HG03342 (cell line): ENCODE results near the gene RSPRY1.
A peak's percentile ranks its signal among the peaks of the same experiment; 100 is the strongest.
"Not testable (repeated sequence)": the region's sequence is repeated elsewhere in the genome, so short reads cannot be mapped to it uniquely, and the experiment has no call there.

ENCODE experiments used
- ATAC-seq: cut with Tn5 transposase; IDR thresholded peaks from one replicate; pipeline ENCODE4 v1.9.1; 2021; ENCODE audit warnings: mild to moderate bottlenecking, moderate library complexity; ENCODE audit not compliant: unreplicated experiment

The RSPRY1 gene

DNA sequence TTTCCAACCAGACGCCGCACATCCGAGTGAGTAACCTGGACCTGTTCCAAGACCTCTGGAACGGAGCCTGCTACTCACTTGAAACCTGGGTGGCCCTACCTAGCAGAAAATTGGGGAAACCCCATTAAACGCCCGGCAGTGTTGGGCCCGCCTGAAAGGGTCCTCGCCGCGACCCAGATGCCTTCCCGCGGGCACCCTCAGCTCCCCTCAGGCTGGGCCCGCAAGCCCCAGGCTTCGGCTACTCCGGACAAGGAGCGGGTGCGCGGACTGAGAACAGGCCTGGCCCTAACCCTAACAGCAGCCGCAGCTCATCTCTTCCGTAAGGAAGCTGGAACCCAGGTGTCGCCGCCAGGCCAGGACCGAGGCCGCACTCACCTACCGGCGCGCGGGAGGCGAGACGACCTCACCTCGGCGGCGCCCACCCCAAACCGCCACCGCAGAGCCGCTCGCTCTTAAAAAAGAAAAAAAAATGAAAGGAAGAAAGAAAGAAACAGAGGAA, 634 bp upstream of the RSPRY1 start:
- peak; percentile 28 for ATAC-seq

DNA sequence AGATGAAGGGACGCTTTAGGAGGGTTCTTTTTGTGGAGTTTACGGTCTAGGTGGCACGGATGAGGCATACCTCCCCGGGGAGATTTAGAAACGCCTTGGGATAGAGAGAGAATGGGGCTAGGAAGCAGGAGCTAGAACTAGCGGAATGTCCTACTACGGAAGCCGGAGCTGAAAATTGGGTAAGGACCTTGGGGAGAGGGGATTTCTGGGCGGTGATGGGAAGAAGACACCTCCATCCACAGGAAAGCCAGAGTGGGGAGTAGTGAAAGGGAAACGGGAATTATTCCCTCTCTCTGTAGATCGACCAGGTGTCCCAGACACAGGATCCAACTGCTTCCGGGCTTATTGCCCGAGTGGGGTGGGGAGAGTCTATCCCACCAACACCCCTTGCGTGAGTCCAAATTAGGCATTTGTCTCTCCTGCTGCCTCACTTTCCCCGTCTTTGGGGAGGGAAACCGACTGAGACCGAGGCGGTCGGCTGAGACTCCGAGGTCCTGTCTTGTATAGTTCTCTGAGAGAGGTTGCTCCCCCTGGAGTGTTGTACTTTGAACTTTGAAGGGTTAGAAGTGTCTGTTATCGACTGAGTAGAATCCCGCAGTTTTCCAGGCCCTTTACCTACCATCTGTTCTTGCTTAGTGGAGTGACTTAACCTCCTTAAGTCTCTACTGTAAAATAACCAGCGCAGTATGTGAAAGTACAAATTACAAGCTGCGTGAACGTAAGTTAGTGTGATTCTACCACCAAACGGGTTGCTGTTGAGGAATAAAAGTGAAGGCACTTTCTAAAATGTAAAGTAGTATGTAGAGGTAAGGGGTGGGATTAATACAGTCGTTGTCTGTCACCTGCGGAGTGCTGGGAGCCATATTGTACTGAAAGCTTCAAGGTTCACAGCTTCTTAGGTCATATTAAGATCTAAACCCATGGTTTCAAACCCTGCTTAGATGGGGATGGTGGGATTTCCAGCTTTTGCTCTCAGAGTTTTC, 1.0 kb downstream of the RSPRY1 start:
- no peak for ATAC-seq

DNA sequence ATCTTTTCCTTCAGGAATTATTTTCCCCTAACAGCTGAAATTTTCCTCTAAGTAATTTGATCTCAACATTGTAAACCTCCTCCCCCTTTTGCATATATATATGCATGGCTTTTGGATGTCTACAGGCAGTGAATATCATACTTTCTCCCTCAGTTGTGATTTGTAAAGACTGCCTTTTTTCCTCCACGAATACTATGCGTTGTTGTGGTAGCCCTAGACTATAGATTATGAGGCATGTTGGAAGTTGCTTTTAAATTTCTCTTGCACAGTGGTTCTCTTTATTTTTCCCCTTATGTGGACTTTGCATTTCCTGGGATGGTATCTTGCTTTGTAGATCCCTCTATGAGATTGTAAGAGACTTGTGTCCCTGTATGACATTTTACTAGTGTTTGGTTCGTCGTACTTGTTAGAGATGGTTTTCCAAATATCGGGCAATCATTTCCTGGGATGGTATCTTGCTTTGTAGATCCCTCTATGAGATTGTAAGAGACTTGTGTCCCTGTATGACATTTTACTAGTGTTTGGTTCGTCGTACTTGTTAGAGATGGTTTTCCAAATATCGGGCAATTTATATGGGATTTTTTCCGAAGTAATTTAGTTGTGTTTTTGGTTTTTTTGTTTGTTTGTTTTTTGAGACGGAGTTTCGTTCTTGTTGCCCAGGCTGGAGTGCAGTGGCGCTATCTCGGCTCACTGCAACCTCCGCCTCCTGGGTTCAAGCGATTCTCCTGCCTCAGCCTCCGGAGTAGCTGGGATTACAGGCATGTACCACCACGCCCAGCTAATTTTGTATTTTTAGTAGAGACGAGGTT, 2.0 kb downstream of the RSPRY1 start:
- not testable (repeated sequence) for ATAC-seq

DNA sequence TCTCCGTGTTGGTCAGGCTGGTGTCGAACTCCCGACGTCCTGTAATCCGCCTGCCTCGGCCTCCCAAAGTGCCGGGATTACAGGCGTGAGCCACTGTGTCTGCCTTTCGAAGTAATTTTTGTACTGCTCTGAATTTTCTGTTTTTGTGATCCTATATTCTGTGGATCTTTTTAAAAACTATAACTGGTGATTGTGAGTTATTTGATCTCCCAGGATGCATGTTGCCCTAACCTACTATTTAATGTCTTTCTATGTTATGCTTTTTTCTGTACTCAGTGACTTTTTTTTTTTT, 2.5 kb downstream of the RSPRY1 start:
- no peak for ATAC-seq

DNA sequence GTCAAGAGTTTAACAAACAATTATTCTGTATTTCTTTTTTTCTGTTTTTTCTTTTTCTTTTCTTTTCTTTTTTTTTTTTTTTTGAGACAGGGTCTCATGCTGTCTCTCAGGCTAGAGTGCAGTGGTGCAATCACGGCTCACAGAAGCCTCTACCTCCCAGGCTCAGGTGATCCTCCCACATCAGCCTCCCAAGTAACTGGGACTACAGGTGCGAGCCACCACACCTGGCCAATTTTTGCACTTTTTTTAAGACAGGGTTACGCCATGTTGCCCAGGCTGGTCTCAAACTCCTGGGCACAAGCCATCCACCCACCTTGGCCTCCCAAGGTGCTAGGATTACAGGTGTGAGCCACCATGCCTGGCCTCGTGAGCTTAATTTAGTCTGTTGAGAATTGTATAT, 3.4 kb downstream of the RSPRY1 start:
- ATAC-seq: not testable (repeated sequence)

DNA sequence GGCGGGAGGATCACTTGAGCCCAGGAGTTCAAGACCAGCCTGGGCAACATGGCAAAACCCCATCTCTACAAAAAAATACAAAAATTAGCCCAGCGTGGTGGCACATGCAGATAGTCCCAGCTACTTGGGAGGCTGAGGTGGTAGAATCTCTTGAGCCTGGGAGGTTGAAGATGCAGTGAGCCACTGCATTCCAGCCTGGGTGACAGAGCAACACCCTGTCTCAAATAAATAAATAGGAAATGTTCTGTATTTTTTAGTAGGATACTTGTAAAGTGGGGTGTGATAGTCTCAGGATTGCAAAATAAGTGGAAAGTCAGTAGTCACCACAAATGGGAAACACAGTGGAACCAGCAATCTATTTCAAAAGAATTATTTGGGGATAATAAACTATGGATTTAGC, 4.0 kb downstream of the RSPRY1 start:
- ATAC-seq: no peak

DNA sequence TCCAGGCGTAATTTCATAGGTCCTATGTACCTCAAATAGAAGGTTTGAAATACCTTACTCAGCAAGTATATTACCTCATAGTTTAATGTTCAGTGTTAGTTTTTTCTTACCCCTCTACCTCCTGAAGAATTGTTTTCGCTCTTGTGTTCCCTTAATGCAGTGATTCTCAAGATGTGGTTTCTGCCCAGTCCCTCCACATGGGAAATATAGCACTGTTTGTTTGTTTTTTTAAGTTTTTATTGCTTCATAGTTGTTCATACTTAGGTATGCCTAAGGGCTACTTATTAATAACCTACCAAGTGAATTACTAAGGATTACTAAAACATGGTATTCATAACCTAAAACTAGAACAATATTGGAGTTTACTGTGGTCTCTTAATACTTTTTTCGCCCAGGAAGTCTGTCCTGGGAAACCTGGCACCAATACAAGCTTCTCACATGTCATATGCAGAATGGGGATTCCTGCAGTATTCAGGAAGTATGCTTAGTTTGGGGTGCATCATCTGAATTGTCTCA, 5.0 kb downstream of the RSPRY1 start:
- ATAC-seq: no peak

DNA sequence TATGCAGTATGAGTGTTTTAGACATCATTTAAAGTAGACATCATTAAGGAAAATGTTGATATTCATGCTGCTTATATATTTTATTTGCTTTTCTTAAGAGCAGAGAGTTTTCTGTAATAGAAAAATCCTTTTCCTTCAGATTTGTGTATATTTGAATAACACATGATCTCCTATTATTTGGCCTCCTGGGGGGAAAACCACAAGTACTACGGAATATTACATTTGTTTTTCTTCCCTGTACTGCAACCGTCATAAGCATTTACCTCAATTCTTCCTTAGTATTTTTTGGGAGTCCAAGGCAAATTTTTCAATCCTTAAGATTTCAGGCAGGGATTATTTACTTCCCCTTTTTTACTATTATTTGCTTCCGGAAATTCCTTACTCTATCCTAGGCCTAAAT, 6.0 kb downstream of the RSPRY1 start:
- ATAC-seq: no peak

DNA sequence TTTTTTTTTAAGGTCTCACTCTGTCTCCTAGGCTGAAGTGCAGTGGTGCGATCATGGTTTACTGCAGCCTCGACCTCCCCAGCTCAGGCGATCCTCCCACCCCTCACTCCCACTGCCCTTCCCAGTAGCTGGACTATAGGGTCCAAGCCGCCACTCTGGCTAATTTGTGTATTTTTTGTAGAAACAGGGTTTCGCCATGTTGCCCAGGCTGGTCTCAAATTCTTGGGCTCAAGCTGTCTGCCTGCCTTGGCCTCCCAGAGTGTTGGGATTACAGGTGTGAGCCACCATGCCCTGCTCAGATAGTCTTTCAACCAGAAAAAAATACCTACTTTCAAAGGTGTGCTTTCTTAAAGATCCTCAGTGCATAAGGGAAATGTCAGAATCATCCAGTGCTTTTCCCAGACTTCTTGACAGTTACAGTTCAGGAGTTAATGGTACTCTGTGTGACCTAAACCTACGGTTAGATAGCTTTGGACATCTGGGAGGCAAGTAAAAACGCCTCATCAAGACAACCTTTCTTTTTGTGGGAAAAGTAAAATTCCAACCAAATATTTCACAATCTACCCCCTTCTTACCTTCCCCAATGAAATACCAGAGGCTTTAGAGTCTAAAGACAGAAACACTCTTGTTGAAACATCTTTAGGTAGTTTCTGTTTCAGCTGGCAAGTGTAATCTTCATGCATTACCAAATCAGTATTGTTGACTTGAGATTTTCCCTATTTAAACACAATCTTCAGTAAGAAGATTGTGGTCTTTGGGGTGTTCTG, 6.8 kb downstream of the RSPRY1 start:
- ATAC-seq: no peak

DNA sequence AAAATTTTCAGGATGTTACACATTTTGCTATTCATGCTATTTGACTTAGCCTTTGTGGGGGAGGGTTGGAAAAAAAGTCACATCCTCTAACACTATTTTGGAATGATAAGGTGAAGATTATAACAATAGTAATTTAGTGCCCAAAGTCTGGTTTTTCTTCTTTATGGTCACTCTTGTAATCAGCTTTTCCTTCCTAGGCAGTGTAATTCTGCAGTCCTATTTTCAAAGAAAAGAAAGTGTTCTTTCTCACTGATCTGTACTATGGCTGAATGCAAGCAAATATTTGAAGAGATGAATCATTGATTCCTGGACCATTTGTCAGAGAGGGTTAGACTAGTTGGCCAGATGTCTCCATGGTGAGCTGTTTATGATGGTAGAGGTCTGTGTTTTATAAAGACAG, 8.4 kb downstream of the RSPRY1 start:
- no peak for ATAC-seq

DNA sequence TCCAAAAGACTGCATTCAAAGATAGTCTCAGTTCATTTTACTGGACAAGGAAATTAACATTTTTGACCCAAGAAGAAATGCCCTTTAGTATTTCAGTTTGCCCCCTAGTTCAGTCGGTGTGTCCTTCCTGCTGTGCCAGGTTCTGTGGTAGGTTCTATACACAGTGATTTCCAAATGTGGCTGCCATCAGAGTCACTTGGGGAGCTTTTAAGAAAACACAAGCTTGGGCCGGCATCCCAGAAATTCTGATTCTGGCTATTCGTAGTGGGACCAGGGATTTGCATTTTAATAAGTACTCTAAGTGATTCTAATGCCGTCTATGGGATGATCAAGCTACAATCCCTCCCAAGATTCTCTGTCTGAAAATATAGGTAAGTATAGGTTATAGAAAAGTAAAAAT, 10.2 kb downstream of the RSPRY1 start:
- no peak for ATAC-seq

DNA sequence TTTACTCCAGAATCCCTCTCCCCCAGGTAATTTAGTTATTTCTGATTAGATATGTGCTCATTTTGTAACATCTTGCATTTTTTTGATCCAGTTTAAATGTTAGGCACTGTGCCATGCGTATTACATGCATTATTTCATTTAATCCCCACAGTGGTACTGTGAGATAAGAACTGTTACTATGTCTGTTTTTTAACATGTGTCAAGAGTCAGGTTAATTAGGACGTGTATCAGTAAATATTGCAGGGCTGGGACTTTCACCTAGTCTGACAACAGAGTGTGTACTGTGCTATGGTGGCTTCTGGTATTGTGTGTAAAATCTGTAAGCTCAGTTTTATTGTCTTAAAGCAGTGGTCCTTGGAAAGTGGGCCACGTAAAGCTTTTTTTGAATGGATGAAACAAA, 10.6 kb downstream of the RSPRY1 start:
- ATAC-seq: no peak

DNA sequence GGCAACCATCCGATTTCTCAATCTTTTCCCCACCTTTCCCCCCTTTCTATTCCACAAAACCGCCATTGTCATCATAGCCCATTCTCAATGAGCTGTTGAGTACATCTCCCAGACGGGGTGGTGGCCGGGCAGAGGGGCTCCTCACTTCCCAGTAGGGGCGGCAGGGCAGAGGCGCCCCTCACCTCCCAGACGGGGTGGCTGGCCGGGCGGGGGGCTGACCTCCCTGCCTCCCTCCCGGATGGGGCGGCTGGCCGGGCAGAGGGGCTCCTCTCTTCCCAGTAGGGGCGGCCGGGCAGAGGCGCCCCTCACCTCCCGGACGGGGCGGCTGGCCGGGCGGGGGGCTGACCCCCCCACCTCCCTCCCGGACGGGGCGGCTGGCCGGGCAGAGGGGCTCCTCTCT, 14.2 kb downstream of the RSPRY1 start:
- not testable (repeated sequence) for ATAC-seq

DNA sequence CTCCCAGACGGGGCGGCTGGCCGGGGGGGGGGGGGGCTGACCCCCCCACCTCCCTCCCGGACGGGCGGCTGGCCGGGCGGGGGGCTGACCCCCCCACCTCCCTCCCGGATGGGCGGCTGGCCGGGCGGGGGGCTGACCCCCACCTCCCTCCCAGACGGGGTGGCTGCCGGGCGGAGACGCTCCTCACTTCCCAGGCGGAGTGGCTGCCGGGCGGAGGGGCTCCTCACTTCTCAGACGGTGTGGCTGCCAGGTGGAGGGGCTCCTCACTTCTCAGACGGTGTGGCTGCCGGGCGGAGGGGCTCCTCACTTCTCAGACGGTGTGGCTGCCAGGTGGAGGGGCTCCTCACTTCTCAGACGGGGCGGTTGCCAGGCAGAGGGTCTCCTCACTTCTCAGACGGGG, 14.8 kb downstream of the RSPRY1 start:
- not testable (repeated sequence) for ATAC-seq

DNA sequence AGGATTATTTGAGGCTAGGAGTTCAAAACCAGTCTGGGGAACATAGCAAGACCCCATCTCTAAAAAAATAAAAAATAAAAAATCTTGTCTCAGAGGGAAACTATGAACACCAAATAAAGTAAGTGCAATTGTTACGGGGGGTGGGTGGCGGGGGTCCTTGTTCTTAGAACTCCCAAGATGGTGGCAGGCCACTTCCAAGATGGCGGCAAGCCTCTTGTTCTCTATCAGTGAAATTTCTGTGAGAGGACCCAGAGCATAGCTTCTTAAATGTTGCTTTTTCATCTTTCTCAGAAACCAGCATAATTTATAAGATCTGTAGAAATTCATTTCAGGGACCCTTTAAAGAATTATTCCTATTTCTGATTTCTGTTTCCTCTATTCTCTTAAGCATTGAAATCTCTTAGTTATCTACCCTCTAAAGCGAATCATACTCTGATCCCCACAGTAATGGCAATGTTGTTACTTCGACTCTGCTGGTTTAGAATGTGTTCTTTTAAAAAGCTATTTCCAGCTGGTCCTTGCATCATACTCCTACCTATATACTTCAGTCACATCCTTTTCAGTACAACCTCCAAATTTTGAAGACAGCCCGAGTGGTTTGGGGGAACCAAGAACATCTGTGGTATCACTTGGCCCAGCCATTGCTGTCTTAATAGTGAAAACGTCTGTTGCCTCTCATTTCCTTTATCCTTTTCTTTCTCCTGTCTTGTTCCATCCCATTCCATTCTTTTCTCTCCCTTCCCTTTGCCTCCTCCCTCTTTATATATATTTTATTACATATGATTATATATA, 16.2 kb downstream of the RSPRY1 start:
- no peak for ATAC-seq

DNA sequence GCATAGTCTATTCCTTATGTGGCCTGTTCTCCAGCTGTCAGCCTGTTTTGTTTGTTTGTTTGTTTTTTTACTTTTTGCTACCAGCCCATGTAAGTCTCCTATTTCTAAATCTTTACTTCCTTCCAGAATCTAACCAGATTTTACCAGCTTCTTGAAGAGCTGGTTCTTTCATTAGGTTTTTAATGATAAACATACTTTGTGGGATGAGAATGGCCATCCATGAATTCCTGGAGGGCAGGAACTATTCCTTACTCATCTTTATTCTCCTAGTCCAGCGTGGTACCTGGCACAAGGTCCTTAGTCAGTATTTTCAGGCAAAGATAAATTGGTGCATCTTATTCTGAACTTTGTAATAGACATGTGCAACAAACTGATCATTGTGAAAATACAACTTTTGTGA, 17.3 kb downstream of the RSPRY1 start:
- ATAC-seq: no peak

DNA sequence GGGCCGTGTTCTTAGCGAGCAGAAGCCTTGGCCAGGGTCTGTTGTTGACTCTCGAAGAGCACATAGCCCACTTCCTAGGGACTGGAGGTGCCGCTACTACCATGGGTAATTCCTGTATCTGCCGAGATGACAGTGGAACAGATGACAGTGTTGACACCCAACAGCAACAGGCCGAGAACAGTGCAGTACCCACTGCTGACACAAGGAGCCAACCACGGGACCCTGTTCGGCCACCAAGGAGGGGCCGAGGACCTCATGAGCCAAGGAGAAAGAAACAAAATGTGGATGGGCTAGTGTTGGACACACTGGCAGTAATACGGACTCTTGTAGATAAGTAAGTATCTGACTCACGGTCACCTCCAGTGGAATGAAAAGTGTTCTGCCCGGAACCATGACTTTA, 18.5 kb downstream of the RSPRY1 start:
- no peak for ATAC-seq

DNA sequence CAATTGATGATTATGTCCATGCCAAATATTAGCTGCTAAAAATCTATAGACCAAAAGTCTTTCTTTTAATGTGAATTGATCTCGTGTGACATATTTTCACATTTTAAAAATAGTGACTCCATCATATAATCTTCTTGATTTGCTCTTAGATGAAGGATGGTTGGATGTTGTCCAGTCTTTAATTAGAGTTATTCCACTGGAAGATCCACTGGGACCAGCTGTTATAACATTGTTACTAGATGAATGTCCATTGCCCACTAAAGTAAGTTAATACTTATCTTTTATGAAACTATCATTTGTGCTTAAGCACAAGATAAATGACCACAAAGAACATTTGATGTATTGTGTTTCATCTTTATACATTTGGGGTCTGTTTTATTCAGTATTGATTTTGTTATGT, 22.8 kb downstream of the RSPRY1 start:
- no peak for ATAC-seq

DNA sequence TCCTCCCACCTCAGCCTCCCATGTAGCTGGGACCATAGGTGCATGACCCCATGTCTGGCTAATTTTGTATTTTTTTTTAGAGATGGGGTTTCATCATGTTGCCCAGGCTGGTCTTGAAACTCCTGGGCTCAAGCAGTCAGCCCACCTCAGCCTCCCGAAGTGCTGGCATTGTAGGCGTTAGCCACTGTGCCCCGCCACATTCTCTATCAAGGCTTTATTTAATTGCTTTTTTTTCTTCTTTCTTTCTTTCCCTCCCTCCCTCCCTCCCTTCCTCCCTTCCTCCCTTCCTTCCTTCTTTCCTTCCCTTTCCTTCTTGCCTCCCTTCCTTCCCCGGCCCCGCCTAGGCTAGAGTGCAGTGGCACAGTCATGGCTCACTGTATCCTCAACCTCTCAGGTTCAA, 23.7 kb downstream of the RSPRY1 start:
- ATAC-seq: no peak

DNA sequence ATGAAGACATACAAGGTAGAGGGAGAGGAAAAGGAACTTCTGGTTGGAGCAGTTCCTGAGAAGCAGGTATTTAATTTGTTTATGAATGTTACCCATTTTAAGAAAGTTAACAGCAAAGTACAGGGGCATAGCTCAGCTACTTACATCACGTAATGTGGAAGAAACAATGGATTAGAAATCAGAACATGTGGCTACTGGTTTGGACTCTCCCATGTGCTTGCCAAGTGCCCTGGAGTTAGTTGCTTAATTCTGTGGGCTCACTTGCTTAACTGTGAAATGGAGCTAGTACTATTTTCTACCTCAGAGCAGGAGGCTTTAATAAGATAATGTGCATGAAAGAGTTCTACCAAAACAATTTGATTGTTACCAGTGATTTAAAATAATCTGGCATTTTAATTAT, 27.3 kb downstream of the RSPRY1 start:
- no peak for ATAC-seq
